GM21515 (cell line): ENCODE measurements around the gene TRIM28.
"Not testable (repeated sequence)": the region's sequence is repeated elsewhere in the genome, so short reads cannot be mapped to it uniquely, and the experiment has no call there.

Source experiments
- ATAC-seq: cut with Tn5 transposase; IDR thresholded peaks from one replicate; pipeline ENCODE4 v1.9.1; 2021; ENCODE audit not compliant: unreplicated experiment

The TRIM28 gene

GRCh38 chr19:58575183-58576041, 31.5 kb downstream of the TRIM28 start:
- peak; percentile 35 for ATAC-seq

GRCh38 chr19:58577581-58577980, 33.7 kb downstream of the TRIM28 start:
- ATAC-seq: not testable (repeated sequence)

- ATAC-seq: no peak
Observed at GRCh38 chr19:58578012-58578925, 34.4 kb downstream of the TRIM28 start.

- no peak for ATAC-seq
Observed at GRCh38 chr19:58579473-58580142, 35.7 kb downstream of the TRIM28 start.

GRCh38 chr19:58581227-58582141, 37.6 kb downstream of the TRIM28 start:
- ATAC-seq: no peak

GRCh38 chr19:58582985-58583384, 39.1 kb downstream of the TRIM28 start:
- no peak for ATAC-seq

- no peak for ATAC-seq
Observed at GRCh38 chr19:58584498-58585441, 40.9 kb downstream of the TRIM28 start.

- ATAC-seq: no peak
Observed at GRCh38 chr19:58585442-58586132, 41.7 kb downstream of the TRIM28 start.

- ATAC-seq: no peak
Observed at GRCh38 chr19:58586133-58586765, 42.4 kb downstream of the TRIM28 start.
